ENCODE results near the gene HNRNPF.

HNRNPF gene

GRCh38 chr10:43402176-43402575, 6.8 kb downstream of the HNRNPF start:
- peaks cover 86% of the 10 kb centered on the region for H3K4me1 ChIP-seq (ENCODE audit: insufficient read depth, low read length)
- no peak for ATAC-seq (ENCODE audit: insufficient read depth, low read depth)
- no peaks in the 10 kb centered on the region for H3K9me3 ChIP-seq (ENCODE audit: insufficient read depth, low read length, severe bottlenecking)
- TF ChIP-seq EZH2 (IDR thresholded peaks at IDR 0.05; ENCODE audit: borderline replicate concordance, low read depth, low read length, severe bottlenecking) (no peak), CTCF (IDR thresholded peaks at IDR 0.05; ENCODE audit: borderline replicate concordance, extremely low read depth, low read length, poor library complexity, severe bottlenecking) (no peak)
- H3K36me3 ChIP-seq (ENCODE audit: insufficient read depth, low read length) = peaks cover 67% of the 10 kb centered on the region
- H3K4me2 ChIP-seq (ENCODE audit: insufficient read depth, low read length) = peak overlapping the region; percentile 94
- DNase-seq = no peak
- peaks cover 100% of the 10 kb centered on the region for H3K79me2 ChIP-seq (ENCODE audit: insufficient read depth, low read length)
- H3K9ac ChIP-seq (ENCODE audit: low read depth, low read length) = peak overlapping the region; percentile 98
- peaks cover 81% of the 10 kb centered on the region for H4K20me1 ChIP-seq (ENCODE audit: insufficient read depth, low read length)
- H2AFZ ChIP-seq (ENCODE audit: low read depth, low read length) = no peak overlapping the region
- peak overlapping the region; percentile 26 for H3K27ac ChIP-seq (ENCODE audit: low read length)
- H3K27me3 ChIP-seq (ENCODE audit: insufficient read depth, low read length, poor library complexity) = no peaks in the 10 kb centered on the region
- peak overlapping the region in 1 of 2 experiments; percentile 1; a peak in 1 of 4 replicates for H3K4me3 ChIP-seq (ENCODE audit: low read depth in 1 of 2, low read length in 2 of 2)

GRCh38 chr10:43401627-43402026, 7.4 kb downstream of the HNRNPF start:
- ATAC-seq (ENCODE audit: insufficient read depth, low read depth) (no peak), DNase-seq (no peak)
- H3K79me2 ChIP-seq (ENCODE audit: insufficient read depth, low read length) = peaks cover 99% of the 10 kb centered on the region
- TF ChIP-seq CTCF (IDR thresholded peaks at IDR 0.05; ENCODE audit: borderline replicate concordance, extremely low read depth, low read length, poor library complexity, severe bottlenecking) (no peak), EZH2 (IDR thresholded peaks at IDR 0.05; ENCODE audit: borderline replicate concordance, low read depth, low read length, severe bottlenecking) (no peak)
- H3K36me3 ChIP-seq (ENCODE audit: insufficient read depth, low read length) = peaks cover 67% of the 10 kb centered on the region
- H3K9ac ChIP-seq (ENCODE audit: low read depth, low read length) = peak overlapping the region; percentile 98
- H3K4me2 ChIP-seq (ENCODE audit: insufficient read depth, low read length) = peak overlapping the region; percentile 94
- no peaks in the 10 kb centered on the region for H3K9me3 ChIP-seq (ENCODE audit: insufficient read depth, low read length, severe bottlenecking)
- no peak overlapping the region for H2AFZ ChIP-seq (ENCODE audit: low read depth, low read length)
- peaks cover 80% of the 10 kb centered on the region for H4K20me1 ChIP-seq (ENCODE audit: insufficient read depth, low read length)
- peak overlapping the region; percentile 56 for H3K27ac ChIP-seq (ENCODE audit: low read length)
- H3K27me3 ChIP-seq (ENCODE audit: insufficient read depth, low read length, poor library complexity) = no peaks in the 10 kb centered on the region
- peak overlapping the region in 1 of 2 experiments; percentile 35; a peak in 2 of 4 replicates for H3K4me3 ChIP-seq (ENCODE audit: low read depth in 1 of 2, low read length in 2 of 2)
- peaks cover 86% of the 10 kb centered on the region for H3K4me1 ChIP-seq (ENCODE audit: insufficient read depth, low read length)

DNA sequence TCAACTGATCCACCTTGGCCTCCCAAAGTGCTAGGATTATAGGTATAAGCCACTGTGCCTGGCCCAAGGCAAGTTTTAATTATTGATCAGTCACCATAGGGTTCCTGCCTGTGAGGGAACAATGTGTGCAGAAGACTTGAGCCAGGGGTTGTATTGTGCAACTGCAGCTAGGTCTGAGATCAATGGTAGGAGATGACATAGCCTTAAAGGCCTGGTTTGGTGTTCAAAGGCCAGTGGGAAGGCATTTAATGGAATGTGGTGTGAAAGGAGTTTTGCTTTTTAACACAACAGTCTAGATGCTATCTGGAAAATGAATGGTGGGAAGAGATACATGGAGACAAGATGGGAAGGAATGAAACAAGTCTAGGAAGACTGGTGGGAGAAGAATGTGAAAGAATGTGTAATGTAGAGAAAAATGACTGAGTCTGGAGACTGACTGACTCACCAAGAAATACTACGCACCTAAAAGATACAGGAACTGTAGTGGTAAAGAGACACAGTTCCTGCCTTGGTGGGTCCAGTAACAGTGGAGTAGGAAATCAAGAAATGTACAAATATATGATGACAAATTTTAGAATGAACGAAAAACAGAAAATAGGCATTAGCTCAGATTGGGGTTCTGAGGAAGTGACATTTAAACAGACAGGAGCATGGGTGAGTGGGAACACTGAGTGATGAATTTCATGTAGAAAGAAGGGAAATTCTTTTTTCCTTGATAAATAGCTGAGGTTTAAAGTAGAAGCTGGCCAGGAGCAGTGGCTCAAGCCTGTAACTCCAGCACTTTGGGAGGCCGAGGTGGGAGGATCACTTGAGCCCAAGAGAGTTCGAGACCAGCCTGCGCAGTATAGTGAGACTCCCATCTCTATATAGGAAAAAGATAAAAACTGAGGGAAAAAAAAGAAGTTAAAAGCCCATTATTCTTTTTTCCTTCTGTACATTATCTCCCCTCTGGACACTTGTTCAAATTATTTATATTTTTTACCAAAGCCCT, 9.4 kb downstream of the HNRNPF start:
- Histone ChIP-seq H3K9ac (ENCODE audit: low read depth, low read length) (peak overlapping the region; percentile 98), H3K36me3 (ENCODE audit: insufficient read depth, low read length) (peaks cover 73% of the 10 kb centered on the region), H2AFZ (ENCODE audit: low read depth, low read length) (no peak overlapping the region), H3K27me3 (ENCODE audit: insufficient read depth, low read length, poor library complexity) (no peaks in the 10 kb centered on the region), H3K27ac (ENCODE audit: low read length) (peak overlapping the region; percentile 99), H3K4me3 (ENCODE audit: low read depth in 1 of 2, low read length in 2 of 2) (peak overlapping the region; percentile 28 to 68; a peak in 3 of 4 replicates), H4K20me1 (ENCODE audit: insufficient read depth, low read length) (peaks cover 78% of the 10 kb centered on the region), H3K9me3 (ENCODE audit: insufficient read depth, low read length, severe bottlenecking) (no peaks in the 10 kb centered on the region), H3K4me2 (ENCODE audit: insufficient read depth, low read length) (peak overlapping the region; percentile 94), H3K4me1 (ENCODE audit: insufficient read depth, low read length) (peaks cover 85% of the 10 kb centered on the region), H3K79me2 (ENCODE audit: insufficient read depth, low read length) (peaks cover 99% of the 10 kb centered on the region)
- ATAC-seq (ENCODE audit: insufficient read depth, low read depth) (no peak), DNase-seq (no peak)
- TF ChIP-seq EZH2 (IDR thresholded peaks at IDR 0.05; ENCODE audit: borderline replicate concordance, low read depth, low read length, severe bottlenecking) (no peak), CTCF (IDR thresholded peaks at IDR 0.05; ENCODE audit: borderline replicate concordance, extremely low read depth, low read length, poor library complexity, severe bottlenecking) (no peak)
